Testis (tissue), 3 donors: ENCODE measurements around the gene CBLB. TPM values are rescaled to one million over a fixed set of nuclear protein-coding genes. Genes with fewer than 3 reads are reported as not detected.

ENCODE experiments used
- DNase-seq: peaks from one replicate; pipeline ENCODE4 v3.0.0-alpha.2; 2019
- H3K27ac ChIP-seq, 2 donors: fragments of 200-600 bp; sonication (generic); one replicate each; pipeline ENCODE4 v1.5.1; 2019
- H3K27me3 ChIP-seq: fragments of 200-600 bp; sonication (generic); one replicate; pipeline ENCODE4 v1.5.1; 2019
- H3K36me3 ChIP-seq: fragments of 200-600 bp; sonication (generic); one replicate; pipeline ENCODE4 v1.5.1; 2017; ENCODE audit warnings: low read depth; ENCODE audit errors: missing control alignments
- H3K4me1 ChIP-seq: fragments of 200-600 bp; sonication (generic); one replicate; pipeline ENCODE4 v1.5.1; 2019
- H3K4me3 ChIP-seq, 2 donors: fragments of 200-600 bp; sonication (generic); one replicate each; pipeline ENCODE4 v1.5.1; 2017 to 2019
- H3K9me3 ChIP-seq: fragments of 200-600 bp; sonication (generic); one replicate; pipeline ENCODE4 v1.5.1; 2017
- CTCF ChIP-seq, 3 experiments: fragments of 450-650 bp in 2 of 3; fragments of 200-600 bp in 1 of 3; sonication (generic) in 1 of 3; IDR thresholded peaks; one replicate each; pipeline ENCODE4 v1.5.1; 2016 to 2019; ENCODE audit warnings: antibody characterized with exemption in 3 of 3, mild to moderate bottlenecking in 2 of 3, moderate library complexity in 1 of 3
- POLR2A ChIP-seq: fragments of 450-650 bp; IDR thresholded peaks from one replicate; pipeline ENCODE4 v1.6.1; 2017; ENCODE audit warnings: antibody characterized with exemption, mild to moderate bottlenecking, moderate library complexity
- WGBS, 2 donors: methylation state at CpG; one replicate each; pipeline ENCODE4 v1.1.5; 2018; 5-methylcytosine and 5-hydroxymethylcytosine counted together
- intact Hi-C: fragments of 100-400 bp; cut with DNase I; formaldehyde crosslinking; loops from one replicate; pipeline ENCODE4 v1.15.1; 2023; ENCODE audit warnings: low total_unique reads
- polyA plus RNA-seq: library from polyadenylated mRNA; stranded (reverse); fragments of 350-450 nt; fragmentation: Illumina TruSeq; extraction: RNeasy Lipid Tissue Mini Kit (QIAGEN cat#74804); gene quantifications from one replicate; pipeline ENCODE4 v1.2.3, GENCODE V29; 2014; ENCODE audit warnings: low read depth, low replicate concordance; ENCODE audit not compliant: insufficient read depth
- total RNA-seq, 2 donors: library from RNA; depleted of rRNA; stranded (reverse); fragments of >200 nt; gene quantifications; one replicate each; pipeline ENCODE4 v1.2.3, GENCODE V29; 2016

Gene CBLB
- total and polyA plus RNA-seq, 3 donors from 2014 or later: 33.0 to 73.6 (median 65.9) TPM

- intact Hi-C loops: no loop called here
- 36 to 43% methylated on average over 2 of the region's 2 CpGs for WGBS, 2 donors
- TF ChIP-seq CTCF (IDR thresholded peaks at IDR 0.05) (no peak), POLR2A (no peak)
- H3K27ac ChIP-seq: peak overlapping the region; percentile 6 to 16
- no peaks in the 10 kb centered on the region for H3K36me3 ChIP-seq
- no peaks in the 10 kb centered on the region for H3K9me3 ChIP-seq
- H3K4me3 ChIP-seq: no peak overlapping the region
- no peak for DNase-seq
- H3K4me1 ChIP-seq: peaks cover 9% of the 10 kb centered on the region
- no peaks in the 10 kb centered on the region for H3K27me3 ChIP-seq
Observed at GRCh38 chr3:105707009-105707408, 161.8 kb downstream of the CBLB start.

GRCh38 chr3:105704726-105705410, 163.9 kb downstream of the CBLB start:
- intact Hi-C loops: no loop called here
- no peak for DNase-seq
- no peaks in the 10 kb centered on the region for H3K27me3 ChIP-seq
- H3K27ac ChIP-seq: no peak overlapping the region
- H3K9me3 ChIP-seq: no peaks in the 10 kb centered on the region
- 60 to 63% methylated on average over 4 of the region's 4 CpGs for WGBS, 2 donors
- no peak overlapping the region for H3K4me3 ChIP-seq
- H3K36me3 ChIP-seq: no peaks in the 10 kb centered on the region
- peaks cover 9% of the 10 kb centered on the region for H3K4me1 ChIP-seq
- TF ChIP-seq CTCF (IDR thresholded peaks at IDR 0.05): no peak
- no peak for TF ChIP-seq POLR2A

- no peak overlapping the region for H3K27ac ChIP-seq
- TF ChIP-seq CTCF (IDR thresholded peaks at IDR 0.05) (no peak), POLR2A (no peak)
- H3K36me3 ChIP-seq: no peaks in the 10 kb centered on the region
- H3K4me3 ChIP-seq: no peak overlapping the region
- H3K9me3 ChIP-seq: no peaks in the 10 kb centered on the region
- no peak for DNase-seq
- no peaks in the 10 kb centered on the region for H3K27me3 ChIP-seq
- intact Hi-C loops: no loop called here
- WGBS, 2 donors: 95 to 100% methylated on average over 1 of the region's 1 CpG
- H3K4me1 ChIP-seq: no peaks in the 10 kb centered on the region
Observed at GRCh38 chr3:105700575-105700974, 168.2 kb downstream of the CBLB start.

- Histone ChIP-seq H3K9me3 (no peaks in the 10 kb centered on the region), H3K27ac (no peak overlapping the region), H3K4me3 (no peak overlapping the region), H3K36me3 (no peaks in the 10 kb centered on the region), H3K27me3 (no peaks in the 10 kb centered on the region), H3K4me1 (peaks cover 6% of the 10 kb centered on the region)
- intact Hi-C loops: no loop called here
- TF ChIP-seq CTCF (IDR thresholded peaks at IDR 0.05) (no peak), POLR2A (no peak)
- DNase-seq: no peak
- WGBS, 2 donors: 57 to 65% methylated on average over 3 of the region's 3 CpGs
Observed at GRCh38 chr3:105691633-105692032, 177.2 kb downstream of the CBLB start.

GRCh38 chr3:105691053-105691452, 177.8 kb downstream of the CBLB start:
- no peaks in the 10 kb centered on the region for H3K27me3 ChIP-seq
- H3K27ac ChIP-seq: no peak overlapping the region
- H3K4me3 ChIP-seq: no peak overlapping the region
- DNase-seq: no peak
- peaks cover 6% of the 10 kb centered on the region for H3K4me1 ChIP-seq
- H3K36me3 ChIP-seq: no peaks in the 10 kb centered on the region
- TF ChIP-seq POLR2A (no peak), CTCF (IDR thresholded peaks at IDR 0.05) (no peak)
- H3K9me3 ChIP-seq: no peaks in the 10 kb centered on the region
- intact Hi-C loops: no loop called here
